GM19193 (cell line): ENCODE measurements around the gene PCDHGC4.

Source experiments
- POLR2A ChIP-seq: IDR thresholded peaks from 4 replicates; pipeline ENCODE4 v1.6.1; 2011; ENCODE audit not compliant: insufficient read depth, insufficient read length; ENCODE audit errors: extremely low read depth

Gene PCDHGC4

DNA sequence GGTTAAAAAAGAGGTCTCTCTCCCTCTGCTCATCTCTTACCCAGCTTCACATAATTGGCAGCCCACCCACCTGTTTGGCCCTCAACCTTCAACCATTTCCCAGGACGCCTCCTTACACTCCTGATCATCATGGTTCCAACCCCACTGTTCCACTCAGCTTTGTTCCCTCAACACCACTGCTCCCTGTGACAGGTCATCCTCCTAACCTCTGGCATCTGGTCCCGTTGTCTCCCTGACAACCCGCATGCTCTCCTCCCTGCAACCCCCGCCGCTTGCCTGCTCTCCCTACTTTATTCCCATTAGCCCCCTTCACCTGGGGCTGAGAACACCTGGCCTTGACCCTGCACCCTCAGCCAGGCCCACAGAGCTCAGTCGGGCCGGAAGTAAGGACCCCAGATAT, 16.9 kb downstream of the PCDHGC4 start:
- TF ChIP-seq POLR2A, result no peak

- no peak for TF ChIP-seq POLR2A
Observed at GRCh38 chr5:141503681-141504080, 18.9 kb downstream of the PCDHGC4 start.

GRCh38 chr5:141504216-141504615, 19.4 kb downstream of the PCDHGC4 start:
- no peak for TF ChIP-seq POLR2A

DNA sequence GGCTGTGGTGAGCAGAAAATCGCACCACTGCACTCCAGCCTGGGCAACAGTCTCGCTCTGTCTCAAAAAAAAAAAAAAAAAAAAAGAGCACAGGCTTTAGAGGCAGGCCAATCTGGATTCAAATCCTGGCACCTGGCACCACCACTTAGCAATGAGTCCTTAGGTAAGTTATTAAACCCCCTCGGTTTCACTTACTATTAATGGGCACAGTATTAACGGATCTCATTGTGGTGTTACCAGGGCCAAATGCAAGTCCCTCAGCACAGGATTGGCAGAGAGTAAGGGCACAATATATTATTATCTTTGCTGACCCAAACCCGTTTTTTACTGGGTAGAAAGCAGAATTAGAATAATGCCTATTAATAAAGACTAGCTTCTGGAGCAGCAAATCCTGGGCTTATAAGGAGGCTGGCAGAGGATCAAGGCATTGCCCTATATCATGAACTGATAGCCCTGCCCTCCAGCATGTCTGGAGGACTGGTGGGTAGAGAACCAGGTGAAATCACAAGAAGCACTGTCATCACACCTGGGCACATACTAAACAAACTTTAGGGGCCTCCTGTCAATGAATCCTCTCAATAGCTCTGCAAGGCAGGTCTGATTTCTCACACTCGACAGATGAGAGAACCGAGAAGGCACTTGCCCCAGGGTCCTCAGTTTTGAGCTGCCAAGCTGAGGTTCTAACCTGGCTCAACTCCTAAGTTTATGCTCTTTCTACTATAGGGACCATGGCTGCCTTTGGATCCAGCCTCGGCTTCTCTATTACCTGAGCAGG, 21.7 kb downstream of the PCDHGC4 start:
- TF ChIP-seq POLR2A, result no peak

DNA sequence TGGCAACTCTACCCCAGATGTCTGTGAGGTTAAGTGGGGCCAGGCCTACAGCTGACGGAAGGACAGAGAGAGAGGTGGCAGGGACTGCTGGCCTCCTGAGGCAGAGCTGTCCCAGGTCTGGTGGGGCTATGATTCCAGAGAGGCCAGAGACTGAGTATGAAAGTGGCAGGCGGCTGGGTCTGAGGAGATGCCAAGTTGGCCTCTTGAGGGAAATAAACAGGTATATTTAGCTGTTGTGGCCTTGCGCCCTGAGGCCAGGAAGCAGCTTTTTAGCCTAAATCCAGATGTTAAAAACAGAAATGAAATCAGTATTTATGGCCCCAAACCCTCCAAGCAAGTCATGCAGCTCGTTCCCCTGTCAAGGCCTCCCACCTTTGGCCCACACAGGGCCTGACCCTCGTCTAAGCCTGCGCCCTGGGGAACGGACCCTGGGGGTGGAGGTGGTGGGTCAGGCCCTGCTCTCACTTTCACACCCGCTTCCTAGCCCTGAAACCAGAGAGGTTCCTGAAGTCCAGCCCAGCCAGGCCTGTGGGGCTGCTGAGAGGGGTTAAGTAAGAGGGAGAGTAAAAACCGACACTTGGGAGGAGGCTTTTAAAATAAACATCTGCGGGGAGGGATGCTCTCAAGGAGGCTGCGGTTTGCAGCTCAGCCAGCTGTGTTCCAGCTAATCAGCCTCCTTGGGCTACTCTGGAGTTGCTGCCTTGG, 22.7 kb downstream of the PCDHGC4 start:
- no peak for TF ChIP-seq POLR2A

- no peak for TF ChIP-seq POLR2A
Observed at GRCh38 chr5:141508440-141508797, 23.6 kb downstream of the PCDHGC4 start.

GRCh38 chr5:141508798-141509611, 24.2 kb downstream of the PCDHGC4 start:
- TF ChIP-seq POLR2A, result peak; percentile 49

DNA sequence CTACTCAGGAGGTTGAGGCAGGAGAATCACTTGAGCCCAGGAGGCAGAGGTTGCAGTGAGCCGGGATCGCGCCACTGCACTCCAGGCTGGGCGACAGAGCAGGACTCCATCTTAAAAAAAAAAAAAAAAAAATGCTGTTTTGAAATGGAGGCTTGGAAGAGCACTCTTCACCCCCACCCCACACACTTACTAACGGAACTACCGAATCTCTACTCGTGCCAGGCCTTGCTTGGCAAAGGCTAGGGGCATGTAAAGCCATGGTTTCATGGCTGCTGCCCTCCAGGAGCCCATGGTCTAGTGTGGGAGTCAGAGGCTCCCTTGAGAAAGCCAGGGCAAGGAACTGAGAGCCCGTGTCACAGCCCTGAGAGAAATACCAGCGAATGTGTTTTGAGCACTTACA, 25.3 kb downstream of the PCDHGC4 start:
- TF ChIP-seq POLR2A, result no peak

DNA sequence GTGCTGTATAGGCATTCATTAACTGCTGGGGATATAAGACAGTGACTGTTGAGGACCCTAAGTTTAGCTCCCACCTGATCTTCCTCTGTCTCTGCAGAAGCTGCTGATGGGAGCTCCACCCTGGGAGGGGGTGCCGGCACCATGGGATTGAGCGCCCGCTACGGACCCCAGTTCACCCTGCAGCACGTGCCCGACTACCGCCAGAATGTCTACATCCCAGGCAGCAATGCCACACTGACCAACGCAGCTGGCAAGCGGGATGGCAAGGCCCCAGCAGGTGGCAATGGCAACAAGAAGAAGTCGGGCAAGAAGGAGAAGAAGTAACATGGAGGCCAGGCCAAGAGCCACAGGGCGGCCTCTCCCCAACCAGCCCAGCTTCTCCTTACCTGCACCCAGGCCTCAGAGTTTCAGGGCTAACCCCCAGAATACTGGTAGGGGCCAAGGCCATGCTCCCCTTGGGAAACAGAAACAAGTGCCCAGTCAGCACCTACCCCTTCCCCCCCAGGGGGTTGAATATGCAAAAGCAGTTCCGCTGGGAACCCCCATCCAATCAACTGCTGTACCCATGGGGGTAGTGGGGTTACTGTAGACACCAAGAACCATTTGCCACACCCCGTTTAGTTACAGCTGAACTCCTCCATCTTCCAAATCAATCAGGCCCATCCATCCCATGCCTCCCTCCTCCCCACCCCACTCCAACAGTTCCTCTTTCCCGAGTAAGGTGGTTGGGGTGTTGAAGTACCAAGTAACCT, 26.2 kb downstream of the PCDHGC4 start:
- peak; percentile 78 for TF ChIP-seq POLR2A

GRCh38 chr5:141511771-141512325, 27.0 kb downstream of the PCDHGC4 start:
- no peak for TF ChIP-seq POLR2A

- TF ChIP-seq POLR2A, result no peak
Observed at GRCh38 chr5:141512390-141512910, 27.6 kb downstream of the PCDHGC4 start.

DNA sequence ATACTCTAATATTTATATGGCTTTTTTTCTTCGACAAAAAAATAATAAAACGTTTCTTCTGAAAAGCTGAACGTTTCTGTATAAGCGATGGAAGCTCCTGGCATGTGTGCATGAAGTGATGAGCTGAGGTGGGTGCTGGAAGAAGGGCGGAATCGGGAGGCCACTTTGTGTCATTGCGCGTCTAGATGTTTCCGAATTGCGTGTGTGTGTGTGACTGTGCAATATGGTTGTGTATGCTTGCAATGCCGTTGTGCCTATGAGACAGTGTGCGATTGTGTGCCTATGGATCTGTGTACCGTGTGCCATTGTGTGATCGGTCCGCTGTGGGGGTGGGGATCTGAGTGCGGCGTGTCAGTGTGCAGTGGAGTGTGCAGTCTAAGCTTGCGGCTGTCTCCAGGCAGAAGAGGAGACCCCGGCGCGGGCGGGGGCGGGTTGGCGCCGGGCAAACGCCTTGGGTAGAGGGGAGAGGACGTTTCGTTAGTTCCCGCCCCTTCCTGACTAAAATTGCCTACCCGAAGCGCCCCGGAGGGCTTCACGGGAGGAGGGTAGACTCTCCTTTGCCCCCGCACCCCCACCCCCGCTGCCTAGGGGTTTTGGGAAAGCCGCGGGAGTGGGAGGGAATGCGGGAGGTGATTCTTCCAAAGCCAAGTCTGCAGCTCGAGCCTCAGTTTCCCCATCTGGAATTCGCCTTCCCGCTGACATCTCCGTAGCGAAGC, 28.2 kb downstream of the PCDHGC4 start:
- no peak for TF ChIP-seq POLR2A

- no peak for TF ChIP-seq POLR2A
Observed at GRCh38 chr5:141513627-141514329, 28.9 kb downstream of the PCDHGC4 start.
